H1 (cell line): ENCODE results near the gene TBX21. TPM values are rescaled to one million over a fixed set of nuclear protein-coding genes. Genes with fewer than 3 reads are reported as not detected.

Source experiments
- CTCF ChIA-PET: fragments of 300-600 bp; sonication (Branson Sonifier 250); formaldehyde crosslinking; loops from one replicate; lab custom pipeline; 2021; ENCODE audit not compliant: partially characterized antibody; lab: Charles Lee
- POLR2A ChIA-PET: fragments of 300-600 bp; sonication (Branson Sonifier 250); formaldehyde crosslinking; loops from one replicate; lab custom pipeline; 2021; ENCODE audit warnings: inconsistent platforms; ENCODE audit not compliant: partially characterized antibody; lab: Charles Lee
- DNase-seq, 2 experiments: peaks; one replicate each; pipeline versions ENCODE4 v3.0.0 to v3.0.0-alpha.2; 2010 to 2022; ENCODE audit warnings: low spot score in 2 of 2, low read depth in 1 of 2, mixed read lengths in 1 of 2
- FAIRE-seq: peaks from 2 replicates; lab custom pipeline; 2011; peaks lifted over from hg19 to GRCh38; lab: Jason Lieb, UNC
- H2AFZ ChIP-seq: 2 replicates; pipeline ENCODE4 v1.8.1; 2012; ENCODE audit warnings: low read length, inconsistent platforms
- H2AK5ac ChIP-seq: 2 replicates; pipeline ENCODE4 v1.6.1; 2013; ENCODE audit warnings: low read depth, low read length
- H2BK120ac ChIP-seq: replicated peaks from 2 replicates; pipeline ENCODE3; 2013; ENCODE audit warnings: low read depth, low read length, inconsistent platforms
- H2BK12ac ChIP-seq: 2 replicates; pipeline ENCODE4 v1.6.1; 2013; ENCODE audit warnings: low read depth, low read length
- H2BK15ac ChIP-seq: 2 replicates; pipeline ENCODE4 v1.6.1; 2013; ENCODE audit warnings: low read length
- H2BK20ac ChIP-seq: 2 replicates; pipeline ENCODE4 v1.6.1; 2013; ENCODE audit warnings: low read length
- H2BK5ac ChIP-seq: 2 replicates; pipeline ENCODE4 v1.6.1; 2013; ENCODE audit warnings: low read depth, low read length
- H3K14ac ChIP-seq: 2 replicates; pipeline ENCODE4 v1.6.1; 2013; ENCODE audit warnings: inconsistent platforms; ENCODE audit not compliant: insufficient read length
- H3K18ac ChIP-seq: 2 replicates; pipeline ENCODE4 v1.6.1; 2013; ENCODE audit warnings: low read length; ENCODE audit errors: extremely low read depth
- H3K23ac ChIP-seq: 2 replicates; pipeline ENCODE4 v1.6.1; 2013; ENCODE audit warnings: inconsistent platforms; ENCODE audit not compliant: insufficient read length
- H3K23me2 ChIP-seq: 2 replicates; pipeline ENCODE4 v1.6.1; 2013; ENCODE audit warnings: low read depth, low read length
- H3K27ac ChIP-seq: 2 replicates; pipeline ENCODE4 v1.6.1; 2011; ENCODE audit warnings: low read depth, low read length, inconsistent platforms
- H3K27me3 ChIP-seq, 4 experiments: replicated peaks in 1 of 4; 1 replicate in 1 of 4; 2 replicates in 3 of 4; pipeline versions ENCODE4 v1.6.1 to v1.8.1; 2011 to 2013; ENCODE audit warnings: low read length in 3 of 4, mild to moderate bottlenecking in 3 of 4, inconsistent platforms in 2 of 4, mixed read lengths in 2 of 4, moderate library complexity in 1 of 4; ENCODE audit not compliant: control insufficient read depth in 3 of 4, insufficient read depth in 3 of 4; ENCODE audit errors: extremely low read depth in 1 of 4
- H3K36me3 ChIP-seq, 4 experiments: 2 replicates each; pipeline versions ENCODE4 v1.6.1 to v1.8.1; 2011 to 2013; ENCODE audit warnings: mild to moderate bottlenecking in 4 of 4, low read length in 3 of 4, moderate library complexity in 2 of 4, control low read depth in 1 of 4, inconsistent platforms in 1 of 4; ENCODE audit not compliant: insufficient read depth in 4 of 4, control insufficient read depth in 2 of 4
- H3K4ac ChIP-seq: replicated peaks from 2 replicates; pipeline ENCODE3; 2013; ENCODE audit warnings: low read length, low read depth, mixed read lengths, inconsistent platforms; ENCODE audit not compliant: insufficient read length
- H3K4me1 ChIP-seq, 4 experiments: replicated peaks in 1 of 4; 1 replicate in 1 of 4; 2 replicates in 3 of 4; pipeline versions ENCODE4 v1.6.1 to v1.8.1; 2011 to 2013; ENCODE audit warnings: low read length in 3 of 4, inconsistent platforms in 2 of 4, mixed read lengths in 1 of 4; ENCODE audit not compliant: insufficient read depth in 4 of 4, control insufficient read depth in 3 of 4
- H3K4me2 ChIP-seq, 2 experiments: 2 replicates each; pipeline versions ENCODE4 v1.6.1 to v1.8.1; 2011 to 2013; ENCODE audit warnings: low read depth in 2 of 2, low read length in 2 of 2, control low read depth in 1 of 2, inconsistent platforms in 1 of 2, mild to moderate bottlenecking in 1 of 2; ENCODE audit not compliant: insufficient read depth in 1 of 2
- H3K4me3 ChIP-seq, 4 experiments: fragments of 200-600, 300-600 bp in 1 of 4; sonication (generic), shearing (Covaris generic), sonication (Bioruptor Twin) in 1 of 4; 2 replicates each; pipeline versions ENCODE4 v1.5.1 to v1.8.1; 2011 to 2016; ENCODE audit warnings: low read length in 4 of 4, low read depth in 3 of 4, control low read depth in 2 of 4, inconsistent platforms in 2 of 4, mild to moderate bottlenecking in 2 of 4, mixed read lengths in 1 of 4, moderate library complexity in 1 of 4; ENCODE audit not compliant: insufficient read depth in 2 of 4; ENCODE audit errors: extremely low read depth in 1 of 4
- H3K56ac ChIP-seq: replicated peaks from 2 replicates; pipeline ENCODE3; 2013; ENCODE audit warnings: low read depth, mild to moderate bottlenecking, mixed read lengths, low read length, inconsistent platforms; ENCODE audit not compliant: insufficient read length
- H3K79me1 ChIP-seq: 2 replicates; pipeline ENCODE4 v1.6.1; 2013; ENCODE audit warnings: low read depth, low read length, control low read depth
- H3K79me2 ChIP-seq, 2 experiments: 2 replicates each; pipeline versions ENCODE4 v1.6.1 to v1.8.1; 2012 to 2013; ENCODE audit warnings: low read length in 2 of 2, mild to moderate bottlenecking in 2 of 2, inconsistent platforms in 1 of 2; ENCODE audit not compliant: insufficient read depth in 2 of 2, control insufficient read depth in 1 of 2
- H3K9ac ChIP-seq, 4 experiments: replicated peaks in 1 of 4; 1 replicate in 1 of 4; 2 replicates in 3 of 4; pipeline versions ENCODE4 v1.6.1 to v1.8.1; 2011 to 2013; ENCODE audit warnings: low read depth in 3 of 4, low read length in 3 of 4, control low read depth in 2 of 4, mild to moderate bottlenecking in 2 of 4, moderate library complexity in 2 of 4, inconsistent platforms in 1 of 4; ENCODE audit errors: extremely low read depth in 1 of 4
- H3K9me3 ChIP-seq, 2 experiments: 2 replicates each; pipeline versions ENCODE4 v1.6.1 to v1.8.1; 2012 to 2013; ENCODE audit warnings: mild to moderate bottlenecking in 2 of 2, moderate library complexity in 2 of 2, control low read depth in 1 of 2, inconsistent platforms in 1 of 2, low read depth in 1 of 2, low read length in 1 of 2, mixed read lengths in 1 of 2; ENCODE audit not compliant: insufficient read depth in 2 of 2
- H4K20me1 ChIP-seq, 2 experiments: replicated peaks in 1 of 2; 2 replicates each; pipeline versions ENCODE3 to v1.8.1; 2011 to 2013; ENCODE audit warnings: inconsistent platforms in 2 of 2, low read length in 2 of 2, mild to moderate bottlenecking in 1 of 2; ENCODE audit not compliant: insufficient read depth in 2 of 2, control insufficient read depth in 1 of 2
- H4K5ac ChIP-seq: 2 replicates; pipeline ENCODE4 v1.6.1; 2013; ENCODE audit warnings: low read length, low read depth, mixed read lengths, inconsistent platforms; ENCODE audit not compliant: insufficient read length
- H4K8ac ChIP-seq: 2 replicates; pipeline ENCODE4 v1.8.0; 2013; ENCODE audit warnings: mild to moderate bottlenecking, moderate library complexity, low read length, inconsistent platforms; ENCODE audit not compliant: insufficient read depth; ENCODE audit errors: extremely low read depth
- H4K91ac ChIP-seq: replicated peaks from 2 replicates; pipeline ENCODE3; 2013; ENCODE audit warnings: low read length, mixed read lengths, inconsistent platforms; ENCODE audit not compliant: insufficient read length
- CHD1 ChIP-seq: IDR thresholded peaks from 2 replicates; pipeline ENCODE4 v1.6.1; 2012; ENCODE audit warnings: low read depth, low read length, improper control_type of control experiment
- CTBP2 ChIP-seq: IDR thresholded peaks from 2 replicates; pipeline ENCODE4 v1.7.0; 2011; ENCODE audit warnings: borderline replicate concordance, mild to moderate bottlenecking, moderate library complexity, mixed read lengths, low read length; ENCODE audit not compliant: insufficient read depth, insufficient read length
- EGR1 ChIP-seq: IDR thresholded peaks from 2 replicates; pipeline ENCODE4 v1.6.1; 2011; ENCODE audit warnings: low read depth, low read length, borderline replicate concordance
- KDM4A ChIP-seq: IDR thresholded peaks from one replicate; pipeline ENCODE4 v1.7.1; 2012; ENCODE audit warnings: low read depth, mild to moderate bottlenecking, moderate library complexity, low read length, inconsistent platforms; ENCODE audit not compliant: severe bottlenecking
- MAFK ChIP-seq: IDR thresholded peaks from 2 replicates; pipeline ENCODE4 v1.6.1; 2012; ENCODE audit warnings: low read depth, mild to moderate bottlenecking, improper control_type of control experiment, low read length
- SAP30 ChIP-seq: fragments of 300-600 bp; sonication (generic); IDR thresholded peaks from 2 replicates; pipeline ENCODE4 v1.7.1; 2012; ENCODE audit warnings: low read length, moderate library complexity, mild to moderate bottlenecking, inconsistent platforms; ENCODE audit not compliant: insufficient read depth, insufficient replicate concordance
- TAF1 ChIP-seq: IDR thresholded peaks from 2 replicates; pipeline ENCODE4 v1.6.1; 2011; ENCODE audit warnings: mild to moderate bottlenecking, low read depth, low read length
- ZNF274 ChIP-seq: IDR thresholded peaks from 2 replicates; pipeline ENCODE4 v1.7.0; 2012; ENCODE audit warnings: low read length, borderline replicate concordance; ENCODE audit errors: extremely low read depth
- WGBS, 2 experiments: shearing (Covaris generic) in 1 of 2; methylation state at CpG; one replicate each; pipeline versions ENCODE4 v1.1.6 to v1.1.7; 2013 to 2015; ENCODE audit warnings: low lambda C conversion rate in 2 of 2, mixed read lengths in 2 of 2, inconsistent platforms in 1 of 2, low coverage in 1 of 2, missing lambda C conversion rate in 1 of 2; ENCODE audit not compliant: insufficient replicate concordance in 2 of 2, insufficient coverage in 1 of 2, insufficient read length in 1 of 2; ENCODE audit errors: extremely low coverage in 1 of 2, missing lambda C conversion rate in 1 of 2; 5-methylcytosine and 5-hydroxymethylcytosine counted together
- polyA plus RNA-seq, 7 experiments: library from polyadenylated mRNA; depleted of rRNA in 3 of 7; stranded (reverse) in 5 of 7; unstranded in 2 of 7; fragments of >200 nt in 5 of 7; fragments of 200-250 nt in 2 of 7; gene quantifications; 1 replicate in 5 of 7; 2 replicates in 1 of 7; 4 replicates in 1 of 7; pipeline versions ENCODE4 v1.2.1 to v1.2.3, GENCODE V29; 2011 to 2013; ENCODE audit warnings: missing spikeins in 2 of 7, mixed read lengths in 2 of 7
- total RNA-seq: library from RNA; stranded (reverse); fragmentation: NEBNext Ultra II Directional; extraction: Animal tissue kit (Norgen Biotek cat#: 25700); gene quantifications from 2 replicates; pipeline ENCODE4 v1.2.1, GENCODE V29; 2021

TBX21 gene
- total and polyA plus RNA-seq, 2 of the 8 experiments (the other 6 are each of a cell fraction or from before 2014, with no cell fraction given) = not detected

DNA sequence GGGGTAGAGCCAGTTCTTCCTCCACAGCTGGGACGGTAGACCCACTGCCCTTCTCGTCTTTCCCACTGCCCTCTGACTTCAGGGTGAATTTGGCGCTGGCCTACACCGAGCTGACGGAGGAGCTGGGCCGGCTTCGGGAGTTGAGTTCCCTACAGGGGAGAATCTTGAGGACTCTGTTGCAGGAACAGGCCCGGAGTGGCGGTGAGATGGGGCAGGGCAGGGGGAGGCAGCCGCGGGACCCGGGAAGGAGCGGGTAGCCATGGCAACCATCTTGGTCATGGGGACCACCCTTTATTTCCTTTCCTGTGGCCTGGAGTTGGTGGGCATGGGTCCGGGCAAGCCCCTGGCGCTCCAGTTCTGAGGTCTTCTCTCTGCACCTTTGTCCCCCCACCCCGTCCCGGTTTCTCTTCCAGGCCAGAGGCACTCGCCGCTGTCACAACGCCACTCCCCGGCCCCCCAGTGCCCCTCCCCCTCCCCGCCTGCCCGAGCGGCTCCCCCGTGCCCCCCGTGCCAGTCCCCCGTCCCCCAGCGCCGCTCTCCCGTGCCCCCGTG, 24.6 kb upstream of the TBX21 start:
- no peak overlapping the region for H3K27ac ChIP-seq

More for the DNA sequence above, 24.6 kb upstream of the TBX21 start:
- Histone ChIP-seq H3K23ac (no peak overlapping the region), H3K9ac (no peak overlapping the region), H3K14ac (no peak overlapping the region), H2BK120ac (no peak overlapping the region), H2BK5ac (no peak overlapping the region), H2AK5ac (0 out of 2 replicates have a peak overlapping the region, but pooled peaks have one; percentile 24)
- WGBS, 2 experiments = 36% methylated on average over 9 of the region's 31 CpGs; no CpG with 5 or more reads in 1 of the 2 experiments
- TF ChIP-seq TAF1 (no peak), MAFK (no peak), ZNF274 (no peak), SAP30 (no peak), EGR1 (no peak), CHD1 (no peak), CTBP2 (no peak), KDM4A (peak; percentile 2)
- TF ChIP-seq, all 59 proteins: peak for 1
- Histone ChIP-seq H3K27me3 (peaks cover 0 to 16% (median 5%) of the 10 kb centered on the region in 4 experiments; a peak in 4 of 7 replicates), H2BK15ac (no peak overlapping the region), H4K5ac (no peak overlapping the region), H4K20me1 (peaks cover 0 to 2% of the 10 kb centered on the region in 2 experiments), H3K56ac (no peak overlapping the region), H2BK12ac (no peak overlapping the region), H3K4ac (no peak overlapping the region), H3K9me3 (no peaks in the 10 kb centered on the region), H3K36me3 (no peaks in the 10 kb centered on the region), H3K23me2 (peaks cover 2% of the 10 kb centered on the region; the same call in 1 of the 2 replicates), H2BK20ac (no peak overlapping the region), H3K79me1 (no peaks in the 10 kb centered on the region), H2AFZ (no peak overlapping the region), H3K4me3 (peak overlapping the region; percentile 21 to 57 (median 32); a peak in 7 of 8 replicates), H4K8ac (no peak overlapping the region), H3K18ac (no peak overlapping the region), H4K91ac (no peak overlapping the region), H3K79me2 (no peaks in the 10 kb centered on the region), H3K4me2 (peak overlapping the region; percentile 62 to 81), H3K4me1 (peaks cover 0 to 5% (median 3%) of the 10 kb centered on the region in 4 experiments; a peak in 5 of 7 replicates)
- ChIA-PET POLR2A (interaction anchor here (0.7 to 2.0 kb wide), 11 partner anchors 9 to 59 kb away, joined by 3 to 13 read pairs (median 3); partner anchors contain the start of genes KPNB1 and TBKBP1), CTCF (interaction anchor here (0.9 to 19.8 kb wide), 8 partner anchors 9 to 43 kb away, joined by 3 to 441 read pairs (median 14); partner anchors contain the start of gene TBX21)
- FAIRE-seq = no peak
- peak in 1 of 2 experiments; percentile 64 for DNase-seq
